NB4 (cell line): ENCODE data around the gene DSTN.

ENCODE experiments used
- MYC ChIP-seq: IDR thresholded peaks from 2 replicates; pipeline ENCODE4 v1.6.1; 2011; ENCODE audit warnings: low read depth, low read length
- POLR2A ChIP-seq: IDR thresholded peaks from 2 replicates; pipeline ENCODE4 v1.6.1; 2011; ENCODE audit warnings: mild to moderate bottlenecking; ENCODE audit not compliant: insufficient read length; ENCODE audit errors: extremely low read depth
- TF ChIP-seq, protein P1 (sequence below): IDR thresholded peaks from one replicate; pipeline ENCODE4 v1.5.1; 2012; ENCODE audit warnings: low read depth, low read length

DNA sequence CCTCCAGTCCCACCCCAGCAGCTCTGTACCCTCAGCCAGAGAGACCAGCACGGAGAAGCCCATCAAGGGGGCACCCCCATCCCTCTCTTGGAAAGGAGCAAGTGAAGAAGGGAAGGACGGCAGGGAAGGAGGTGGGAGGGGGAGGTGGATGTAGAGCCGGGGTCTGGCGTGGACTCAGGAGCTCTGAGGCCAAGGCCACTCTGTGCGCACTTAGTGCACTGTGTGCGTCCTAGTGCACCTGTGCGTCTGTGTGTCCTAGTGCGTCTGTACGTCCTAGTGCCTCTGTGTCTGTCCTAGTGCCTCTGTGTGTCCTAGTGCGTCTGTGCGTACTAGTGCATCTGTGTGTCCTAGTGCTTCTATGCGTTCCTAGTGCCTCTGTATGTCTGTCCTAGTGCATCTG lies 54.2 kb downstream of the DSTN start:
- TF ChIP-seq, protein P1, sequence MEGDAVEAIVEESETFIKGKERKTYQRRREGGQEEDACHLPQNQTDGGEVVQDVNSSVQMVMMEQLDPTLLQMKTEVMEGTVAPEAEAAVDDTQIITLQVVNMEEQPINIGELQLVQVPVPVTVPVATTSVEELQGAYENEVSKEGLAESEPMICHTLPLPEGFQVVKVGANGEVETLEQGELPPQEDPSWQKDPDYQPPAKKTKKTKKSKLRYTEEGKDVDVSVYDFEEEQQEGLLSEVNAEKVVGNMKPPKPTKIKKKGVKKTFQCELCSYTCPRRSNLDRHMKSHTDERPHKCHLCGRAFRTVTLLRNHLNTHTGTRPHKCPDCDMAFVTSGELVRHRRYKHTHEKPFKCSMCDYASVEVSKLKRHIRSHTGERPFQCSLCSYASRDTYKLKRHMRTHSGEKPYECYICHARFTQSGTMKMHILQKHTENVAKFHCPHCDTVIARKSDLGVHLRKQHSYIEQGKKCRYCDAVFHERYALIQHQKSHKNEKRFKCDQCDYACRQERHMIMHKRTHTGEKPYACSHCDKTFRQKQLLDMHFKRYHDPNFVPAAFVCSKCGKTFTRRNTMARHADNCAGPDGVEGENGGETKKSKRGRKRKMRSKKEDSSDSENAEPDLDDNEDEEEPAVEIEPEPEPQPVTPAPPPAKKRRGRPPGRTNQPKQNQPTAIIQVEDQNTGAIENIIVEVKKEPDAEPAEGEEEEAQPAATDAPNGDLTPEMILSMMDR, result no peak
- no peak for TF ChIP-seq MYC
- no peak for TF ChIP-seq POLR2A
